Inflammatory macrophage treated with lipopolysaccharide for 4 hours (primary cell): ENCODE data around the gene ERVW-1.
"Not testable (repeated sequence)": the region's sequence is repeated elsewhere in the genome, so short reads cannot be mapped to it uniquely, and the experiment has no call there.

Experiments used
- DNase-seq: peaks from one replicate; pipeline ENCODE4 v3.0.0-alpha.2; 2020

Gene ERVW-1

GRCh38 chr7:92466682-92467081 lies 11.1 kb downstream of the ERVW-1 start:
- DNase-seq: no peak

DNA sequence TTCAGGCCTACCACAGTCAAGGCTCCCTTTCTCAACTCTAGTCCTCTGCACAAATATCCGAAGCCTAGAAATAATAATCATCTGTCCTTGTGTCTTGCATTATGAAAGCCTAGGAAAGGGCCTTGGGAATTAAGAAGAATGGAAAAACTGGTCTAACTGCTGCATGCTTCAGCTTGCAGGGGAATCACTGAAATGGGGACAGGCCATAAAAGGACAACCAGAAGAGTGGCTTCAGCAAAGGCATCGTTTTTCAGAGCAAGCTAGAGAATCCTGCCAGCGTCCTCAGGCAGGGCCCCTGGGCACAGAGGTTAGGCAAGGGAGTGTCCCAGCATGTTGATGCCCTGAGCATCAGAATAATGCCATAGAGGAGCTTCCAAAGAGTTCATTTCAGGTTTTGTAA lies 13.2 kb downstream of the ERVW-1 start:
- no peak for DNase-seq

DNA sequence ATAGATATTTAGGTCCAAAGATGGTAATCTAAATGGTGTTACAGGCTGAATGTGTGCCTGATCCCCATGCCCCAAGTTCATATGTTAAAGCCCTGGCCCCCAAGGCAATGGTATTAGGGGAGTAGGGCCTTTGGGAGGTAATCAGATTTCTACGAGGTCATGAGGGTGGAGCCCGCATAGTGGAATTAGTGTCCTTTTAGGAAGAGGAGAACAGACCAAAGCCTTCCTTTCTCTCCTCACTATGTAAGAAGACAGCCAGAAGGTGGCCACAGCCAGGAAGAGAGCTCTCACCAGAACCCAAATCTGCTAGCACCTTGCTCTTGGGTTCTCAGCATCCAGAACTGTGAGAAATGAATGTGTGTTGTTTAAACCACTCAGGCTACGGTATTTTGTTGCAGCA lies 15.2 kb downstream of the ERVW-1 start:
- no peak for DNase-seq

DNA sequence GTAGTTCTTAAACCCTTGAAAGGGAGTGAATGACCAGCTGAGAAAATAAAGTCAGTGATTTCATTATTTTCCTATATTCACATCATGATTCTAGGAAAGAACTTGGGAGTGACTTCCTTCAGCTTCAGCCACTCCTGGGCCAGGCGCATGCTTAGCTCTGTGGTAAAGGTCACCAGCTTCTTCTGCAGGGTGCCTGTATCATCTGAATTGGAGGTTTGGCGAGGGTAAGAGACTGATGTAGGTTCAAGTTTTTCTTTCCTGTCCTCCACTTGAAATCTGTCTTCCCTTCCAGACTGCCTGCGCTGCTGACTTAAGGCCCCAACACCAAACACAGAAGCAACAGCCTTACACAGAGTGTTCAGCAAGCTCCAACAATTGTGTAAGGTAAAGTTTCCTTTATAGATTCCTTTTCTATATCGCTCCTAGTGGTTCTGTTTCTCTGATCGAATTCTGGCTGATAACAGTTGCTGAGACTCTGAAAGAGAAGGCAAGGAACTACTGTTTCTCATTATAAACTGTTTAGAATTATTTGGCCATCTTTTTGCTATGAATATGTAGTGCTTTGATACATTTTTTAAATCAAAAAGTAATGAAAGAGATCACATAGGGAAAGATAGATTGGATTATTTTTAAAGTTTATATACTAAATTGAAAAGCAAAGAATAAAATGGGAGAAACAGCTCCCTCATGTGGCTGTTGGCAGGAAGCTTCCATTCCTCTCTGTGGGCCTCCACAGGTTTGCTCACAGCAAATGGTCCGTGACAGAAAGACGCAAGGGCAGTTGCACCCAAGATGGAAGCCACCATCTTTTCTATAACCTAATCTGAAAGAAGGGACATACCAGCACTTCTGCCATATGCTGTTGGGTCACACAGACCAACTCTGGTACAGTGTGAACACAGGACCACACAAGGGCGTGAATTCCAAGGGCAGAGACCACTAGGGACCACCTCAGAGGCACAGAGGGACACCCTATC lies 16.4 kb downstream of the ERVW-1 start:
- peak; percentile 18 for DNase-seq

- no peak for DNase-seq
Observed at GRCh38 chr7:92460510-92460909, 17.2 kb downstream of the ERVW-1 start.

DNA sequence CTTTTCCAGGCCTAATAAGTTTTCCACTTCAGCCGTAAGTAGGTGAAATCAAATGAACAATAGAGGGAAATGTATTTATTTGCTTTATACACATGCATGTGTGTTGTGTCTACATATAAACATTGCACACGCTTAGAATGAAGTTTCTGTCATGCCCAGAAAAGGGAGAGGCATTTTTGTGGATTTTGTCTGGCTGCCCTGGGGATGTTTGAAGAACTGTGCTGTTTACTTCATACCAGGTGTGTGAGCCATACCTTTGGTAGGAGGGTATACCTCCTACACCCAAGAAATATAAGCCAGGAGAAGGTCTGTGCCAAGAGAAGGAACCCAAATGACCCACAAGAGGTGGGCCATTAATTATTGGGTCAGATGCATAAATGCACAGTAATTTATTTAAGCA lies 17.6 kb downstream of the ERVW-1 start:
- no peak for DNase-seq

- DNase-seq: no peak
Observed at GRCh38 chr7:92456236-92456635, 21.5 kb downstream of the ERVW-1 start.

DNA sequence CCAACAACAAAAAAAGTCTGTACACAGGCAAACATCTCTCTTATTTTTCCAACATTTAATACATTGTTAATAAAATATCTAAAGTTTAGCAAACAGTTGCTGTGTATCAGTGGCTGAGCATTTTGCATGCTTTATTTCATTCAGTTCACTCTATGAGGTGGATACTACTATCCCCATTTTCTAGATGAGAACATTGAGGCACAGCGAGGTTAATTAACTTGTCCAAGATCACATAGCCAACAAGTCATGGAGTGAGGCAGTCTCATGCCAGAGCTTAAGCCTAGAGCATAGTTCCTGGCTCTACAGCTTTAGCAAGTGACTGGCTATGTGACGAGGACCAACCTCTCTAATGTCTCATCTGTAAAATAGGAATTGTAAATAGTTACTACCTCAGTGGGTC lies 26.1 kb downstream of the ERVW-1 start:
- no peak for DNase-seq

DNA sequence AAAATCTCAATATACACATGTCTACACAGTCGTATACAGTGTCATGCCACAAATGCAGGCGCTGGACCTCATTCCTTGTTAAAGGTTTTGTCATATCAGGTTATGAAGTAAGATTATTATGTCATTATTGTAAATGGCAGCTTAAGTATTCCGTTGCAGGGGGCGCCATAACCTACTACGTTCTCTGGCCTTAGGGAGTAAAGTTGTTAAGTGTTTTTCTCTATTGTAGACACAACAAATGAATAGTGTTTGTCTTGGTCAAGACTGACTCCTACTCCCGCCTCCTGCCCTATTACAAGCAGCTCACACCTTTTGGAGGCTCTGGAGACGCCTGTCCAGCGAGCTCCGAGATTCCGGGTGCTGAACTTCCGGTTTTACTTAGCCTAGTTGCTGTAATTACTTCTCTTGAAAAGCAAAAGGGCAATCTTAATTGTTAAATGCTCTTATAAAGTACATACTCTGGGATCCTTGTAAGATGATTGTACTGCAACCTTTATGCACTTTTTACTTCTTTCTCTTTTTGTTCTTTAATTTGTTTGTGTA lies 29.5 kb downstream of the ERVW-1 start:
- DNase-seq: peak; percentile 77

GRCh38 chr7:92447345-92448204 lies 30.2 kb downstream of the ERVW-1 start, which contains the start of gene GATAD1:
GATAD1 (plus strand) TSS chr7:92447482; CDS start chr7:92447730, 248 bp downstream.
- peak; percentile 91 for DNase-seq

DNA sequence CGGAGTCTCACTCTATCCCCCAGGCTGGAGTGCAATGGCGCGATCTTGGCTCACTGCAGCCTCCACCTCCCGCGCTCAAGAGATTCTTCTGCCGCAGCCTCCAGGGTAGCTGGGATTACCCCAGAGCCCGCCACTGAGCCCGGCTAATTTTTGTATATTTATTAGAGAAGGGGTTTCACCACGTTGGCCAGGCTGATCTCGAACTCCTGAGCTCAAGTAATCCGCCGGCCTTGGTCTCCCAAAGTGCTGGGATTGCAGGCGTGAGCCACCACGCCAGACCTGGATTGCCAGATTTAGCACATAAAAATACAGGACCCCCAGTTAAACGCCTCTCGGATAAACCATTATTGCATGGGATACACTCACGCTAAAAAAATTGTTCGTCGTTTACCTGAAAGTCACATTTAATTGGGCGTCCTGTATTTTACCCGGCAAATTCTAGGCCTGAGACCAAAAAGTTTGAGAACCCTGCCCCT lies 30.8 kb downstream of the ERVW-1 start:
- DNase-seq: no peak

GRCh38 chr7:92442720-92443119 lies 35.0 kb downstream of the ERVW-1 start:
- not testable (repeated sequence) for DNase-seq

DNA sequence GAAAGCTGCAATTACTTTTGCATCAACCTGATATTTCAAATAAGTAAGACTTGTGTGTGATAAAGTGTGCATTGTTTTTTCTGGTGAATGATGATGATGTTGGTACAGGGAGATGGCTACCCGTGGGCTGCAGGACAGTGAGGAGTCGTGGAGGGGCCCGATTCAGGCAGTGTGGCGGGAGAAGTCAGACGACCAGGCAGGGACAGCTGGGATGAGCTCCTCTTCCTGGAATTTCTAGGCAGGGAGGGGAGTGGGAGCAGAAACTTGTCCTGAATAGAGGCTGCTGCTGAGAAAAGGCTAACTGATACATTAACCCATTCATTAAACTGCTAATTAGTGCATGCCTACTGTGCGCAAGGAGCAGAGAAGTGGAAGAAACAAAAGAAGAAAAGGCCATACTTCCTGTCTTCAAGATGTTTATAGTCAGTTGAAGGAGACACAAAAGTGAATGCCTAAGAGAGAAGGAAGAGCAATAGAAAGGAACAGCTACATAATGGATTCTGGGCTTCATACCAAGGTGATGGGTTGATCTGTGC lies 39.7 kb downstream of the ERVW-1 start:
- DNase-seq: no peak

DNA sequence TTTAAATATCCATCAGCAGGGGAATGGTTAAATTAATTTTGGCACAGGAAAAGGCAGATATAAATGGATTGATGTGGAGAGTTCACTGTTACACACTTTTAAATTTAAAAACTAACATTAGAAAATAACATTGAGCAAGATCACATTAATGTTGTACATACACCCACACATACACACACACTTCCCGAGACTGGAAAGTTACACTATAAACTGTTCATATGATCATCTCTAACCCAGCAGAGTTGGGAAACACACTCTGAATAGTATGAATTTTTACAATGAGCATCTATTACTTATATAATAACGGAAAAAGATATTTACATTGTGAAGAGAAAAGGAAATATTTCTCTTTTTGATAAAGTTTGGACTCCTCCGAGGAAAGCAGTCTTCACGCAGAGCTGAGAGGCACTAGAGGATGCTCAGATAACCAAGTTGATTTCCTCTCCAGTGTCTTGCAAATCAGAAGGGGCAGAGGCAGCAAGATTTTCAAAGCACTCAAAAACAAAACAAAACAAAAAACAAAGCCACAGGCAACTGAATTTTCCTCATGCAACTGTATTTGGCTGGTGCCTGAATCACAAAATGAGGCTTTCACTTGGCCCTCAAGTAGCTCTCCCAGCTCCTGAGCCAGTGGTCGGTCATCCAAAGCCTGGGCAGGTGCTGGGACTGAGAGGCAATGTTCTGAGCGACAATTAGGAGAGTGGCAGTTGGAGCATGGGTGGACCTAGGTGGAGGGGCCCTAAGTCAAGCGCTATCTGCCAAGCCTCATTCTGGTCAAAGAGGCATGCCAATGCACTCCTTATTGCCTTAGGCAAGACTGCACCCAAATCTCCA lies 40.9 kb downstream of the ERVW-1 start:
- peak; percentile 59 for DNase-seq

DNA sequence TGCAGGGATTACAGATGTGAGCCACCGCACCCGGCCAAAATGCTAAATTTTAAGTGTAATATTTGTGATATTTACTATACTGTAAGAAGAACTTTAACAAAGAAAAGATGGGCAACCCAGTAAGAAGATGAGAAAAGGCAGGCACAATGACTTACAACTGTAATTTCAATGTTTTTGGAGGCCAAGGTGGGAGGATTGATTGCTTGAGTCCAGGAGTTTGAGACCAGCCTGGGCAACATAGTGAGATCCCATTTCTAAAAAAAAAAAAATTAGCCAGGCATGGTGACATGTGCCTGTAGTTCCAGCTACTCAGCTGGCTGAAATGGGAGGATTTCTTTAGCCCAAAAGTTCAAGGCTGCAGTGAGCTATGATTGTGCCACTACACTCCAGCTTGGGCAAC lies 42.2 kb downstream of the ERVW-1 start:
- DNase-seq: no peak

- no peak for DNase-seq
Observed at GRCh38 chr7:92433019-92433418, 44.7 kb downstream of the ERVW-1 start.

- no peak for DNase-seq
Observed at GRCh38 chr7:92432299-92432946, 45.3 kb downstream of the ERVW-1 start.

DNA sequence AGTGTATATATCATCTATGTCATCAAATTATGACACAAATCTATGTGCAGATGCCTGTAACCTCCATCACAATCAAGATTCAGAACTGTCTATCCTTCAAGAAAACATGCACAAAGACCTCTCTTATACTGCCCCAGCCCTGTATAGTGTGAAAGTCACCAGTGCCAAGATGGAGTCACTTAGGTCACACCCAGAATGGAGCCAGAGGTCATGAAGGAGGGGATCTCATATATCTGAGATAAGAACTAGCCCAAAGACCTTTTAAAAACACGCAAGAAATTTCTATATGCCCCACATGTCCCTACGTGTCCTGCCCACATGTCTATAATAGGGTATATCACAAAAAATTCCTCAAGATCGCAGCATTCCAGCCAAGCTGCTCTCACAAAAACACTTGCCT lies 50.6 kb downstream of the ERVW-1 start:
- no peak for DNase-seq

DNA sequence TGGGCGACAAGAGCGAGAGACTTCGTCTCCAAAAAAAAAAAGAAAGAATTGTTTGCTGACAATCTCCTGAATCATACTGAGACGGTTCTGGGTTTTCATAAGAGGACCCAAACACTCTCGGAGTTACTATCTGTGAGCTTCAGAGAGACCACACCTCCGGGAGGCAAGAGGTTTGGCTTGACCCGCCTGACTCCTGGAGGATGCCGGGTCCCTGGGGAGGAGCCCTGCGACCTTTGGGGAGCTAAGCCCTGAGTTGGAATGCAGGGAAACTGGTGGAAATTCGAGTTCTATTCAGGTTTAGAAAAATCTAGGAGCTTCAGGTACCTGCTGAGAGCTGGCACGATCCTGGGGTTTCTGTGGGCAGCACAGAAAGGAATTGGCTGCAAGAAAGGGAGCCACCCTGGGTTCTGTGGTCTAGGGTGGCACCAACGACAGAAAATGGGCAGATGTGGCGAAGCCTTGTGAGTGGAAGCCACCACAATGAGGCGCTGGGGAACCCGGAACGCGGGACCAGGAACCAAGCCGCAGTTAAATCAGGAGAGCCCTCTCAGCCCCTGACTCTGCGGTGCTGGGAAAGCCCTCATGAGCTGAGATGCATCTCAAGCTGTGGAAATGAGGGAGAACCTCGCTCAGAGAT lies 52.3 kb downstream of the ERVW-1 start:
- peak; percentile 9 for DNase-seq

- DNase-seq: peak; percentile 70
Observed at GRCh38 chr7:92423710-92424131, 54.0 kb downstream of the ERVW-1 start.

- DNase-seq: no peak
Observed at GRCh38 chr7:92422926-92423325, 54.8 kb downstream of the ERVW-1 start.
